ENCODE measurements around the gene NAA16. TPM values are rescaled to one million over a fixed set of nuclear protein-coding genes. Genes with fewer than 3 reads are reported as not detected.
A peak's percentile ranks its signal among the peaks of the same experiment; 100 is the strongest.
"Not testable (repeated sequence)": the region's sequence is repeated elsewhere in the genome, so short reads cannot be mapped to it uniquely, and the experiment has no call there.

NAA16 gene
- total and polyA plus RNA-seq, 4 donors: 5.8 to 24.7 (median 16.3) TPM

- H3K4me3 ChIP-seq (ENCODE audit: low read length in 2 of 2); H3K36me3 ChIP-seq (ENCODE audit: control insufficient read depth in 1 of 2, insufficient read depth in 2 of 2, low read length in 1 of 2); intact Hi-C loops (cut with DNase I); H3K27me3 ChIP-seq (ENCODE audit: control insufficient read depth in 1 of 2, insufficient read depth in 2 of 2, low read length in 1 of 2); H3K4me1 ChIP-seq (ENCODE audit: control insufficient read depth in 1 of 2, insufficient read depth in 2 of 2, low read length in 2 of 2); ATAC-seq (ENCODE audit: low FRiP score); H3K27ac ChIP-seq (ENCODE audit: low read depth in 1 of 2, low read length in 2 of 2); DNase-seq; H3K9me3 ChIP-seq (ENCODE audit: control insufficient read depth, low read length): not testable (repeated sequence)
- 49 to 56% methylated on average over 2 of the region's 2 CpGs for WGBS, 2 donors
Observed at GRCh38 chr13:41279156-41279555, 31.9 kb upstream of the NAA16 start.

GRCh38 chr13:41282129-41282571 is 28.9 kb upstream of the NAA16 start:
- Histone ChIP-seq H3K27ac (ENCODE audit: low read depth in 1 of 2, low read length in 2 of 2) (no peak overlapping the region), H3K9me3 (ENCODE audit: control insufficient read depth, low read length) (no peaks in the 10 kb centered on the region), H3K27me3 (ENCODE audit: control insufficient read depth in 1 of 2, insufficient read depth in 2 of 2, low read length in 1 of 2) (no peaks in the 10 kb centered on the region), H3K4me1 (ENCODE audit: control insufficient read depth in 1 of 2, insufficient read depth in 2 of 2, low read length in 2 of 2) (no peaks in the 10 kb centered on the region), H3K4me3 (ENCODE audit: low read length in 2 of 2) (no peak overlapping the region), H3K36me3 (ENCODE audit: control insufficient read depth in 1 of 2, insufficient read depth in 2 of 2, low read length in 1 of 2) (no peaks in the 10 kb centered on the region)
- DNase-seq (no peak), ATAC-seq (ENCODE audit: low FRiP score) (no peak)
- WGBS, 2 donors: 80% methylated on average over 4 to 5 of the region's 5 CpGs
- intact Hi-C loops (cut with DNase I): no loop called here

- Histone ChIP-seq H3K4me1 (ENCODE audit: control insufficient read depth in 1 of 2, insufficient read depth in 2 of 2, low read length in 2 of 2) (no peaks in the 10 kb centered on the region), H3K27me3 (ENCODE audit: control insufficient read depth in 1 of 2, insufficient read depth in 2 of 2, low read length in 1 of 2) (no peaks in the 10 kb centered on the region), H3K4me3 (ENCODE audit: low read length in 2 of 2) (no peak overlapping the region), H3K9me3 (ENCODE audit: control insufficient read depth, low read length) (no peaks in the 10 kb centered on the region), H3K36me3 (ENCODE audit: control insufficient read depth in 1 of 2, insufficient read depth in 2 of 2, low read length in 1 of 2) (no peaks in the 10 kb centered on the region), H3K27ac (ENCODE audit: low read depth in 1 of 2, low read length in 2 of 2) (no peak overlapping the region)
- WGBS, 2 donors: 87 to 89% methylated on average over 13 of the region's 13 CpGs
- no peak for ATAC-seq (ENCODE audit: low FRiP score)
- intact Hi-C loops (cut with DNase I): no loop called here
- peak in 1 of 2 donors; percentile 57 for DNase-seq
Observed at GRCh38 chr13:41284512-41285288, 26.4 kb upstream of the NAA16 start.

- ATAC-seq (ENCODE audit: low FRiP score): no peak
- no peak for DNase-seq
- no peak overlapping the region for H3K4me3 ChIP-seq (ENCODE audit: low read length in 2 of 2)
- no peaks in the 10 kb centered on the region for H3K27me3 ChIP-seq (ENCODE audit: control insufficient read depth in 1 of 2, insufficient read depth in 2 of 2, low read length in 1 of 2)
- intact Hi-C loops (cut with DNase I): no loop called here
- H3K27ac ChIP-seq (ENCODE audit: low read depth in 1 of 2, low read length in 2 of 2): no peak overlapping the region
- no peaks in the 10 kb centered on the region for H3K4me1 ChIP-seq (ENCODE audit: control insufficient read depth in 1 of 2, insufficient read depth in 2 of 2, low read length in 2 of 2)
- 84 to 85% methylated on average over 5 of the region's 5 CpGs for WGBS, 2 donors
- H3K36me3 ChIP-seq (ENCODE audit: control insufficient read depth in 1 of 2, insufficient read depth in 2 of 2, low read length in 1 of 2): no peaks in the 10 kb centered on the region
- no peaks in the 10 kb centered on the region for H3K9me3 ChIP-seq (ENCODE audit: control insufficient read depth, low read length)
Observed at GRCh38 chr13:41286370-41286769, 24.7 kb upstream of the NAA16 start.

- Histone ChIP-seq H3K36me3 (ENCODE audit: control insufficient read depth in 1 of 2, insufficient read depth in 2 of 2, low read length in 1 of 2) (no peaks in the 10 kb centered on the region), H3K27ac (ENCODE audit: low read depth in 1 of 2, low read length in 2 of 2) (no peak overlapping the region), H3K27me3 (ENCODE audit: control insufficient read depth in 1 of 2, insufficient read depth in 2 of 2, low read length in 1 of 2) (no peaks in the 10 kb centered on the region), H3K4me1 (ENCODE audit: control insufficient read depth in 1 of 2, insufficient read depth in 2 of 2, low read length in 2 of 2) (no peaks in the 10 kb centered on the region), H3K9me3 (ENCODE audit: control insufficient read depth, low read length) (no peaks in the 10 kb centered on the region), H3K4me3 (ENCODE audit: low read length in 2 of 2) (no peak overlapping the region)
- 93% methylated on average over 10 of the region's 10 CpGs for WGBS, 2 donors
- intact Hi-C loops (cut with DNase I): no loop called here
- DNase-seq: no peak
- ATAC-seq (ENCODE audit: low FRiP score): no peak
Observed at GRCh38 chr13:41289463-41289881, 21.6 kb upstream of the NAA16 start.

GRCh38 chr13:41291246-41291645 is 19.8 kb upstream of the NAA16 start:
- Histone ChIP-seq H3K27me3 (ENCODE audit: control insufficient read depth in 1 of 2, insufficient read depth in 2 of 2, low read length in 1 of 2) (no peaks in the 10 kb centered on the region), H3K27ac (ENCODE audit: low read depth in 1 of 2, low read length in 2 of 2) (no peak overlapping the region), H3K9me3 (ENCODE audit: control insufficient read depth, low read length) (no peaks in the 10 kb centered on the region), H3K4me1 (ENCODE audit: control insufficient read depth in 1 of 2, insufficient read depth in 2 of 2, low read length in 2 of 2) (no peaks in the 10 kb centered on the region), H3K36me3 (ENCODE audit: control insufficient read depth in 1 of 2, insufficient read depth in 2 of 2, low read length in 1 of 2) (no peaks in the 10 kb centered on the region), H3K4me3 (ENCODE audit: low read length in 2 of 2) (no peak overlapping the region)
- 92 to 95% methylated on average over 7 of the region's 7 CpGs for WGBS, 2 donors
- no peak for ATAC-seq (ENCODE audit: low FRiP score)
- DNase-seq: no peak
- intact Hi-C loops (cut with DNase I): no loop called here

- Histone ChIP-seq H3K4me1 (ENCODE audit: control insufficient read depth in 1 of 2, insufficient read depth in 2 of 2, low read length in 2 of 2) (no peaks in the 10 kb centered on the region), H3K4me3 (ENCODE audit: low read length in 2 of 2) (no peak overlapping the region), H3K27me3 (ENCODE audit: control insufficient read depth in 1 of 2, insufficient read depth in 2 of 2, low read length in 1 of 2) (no peaks in the 10 kb centered on the region), H3K27ac (ENCODE audit: low read depth in 1 of 2, low read length in 2 of 2) (no peak overlapping the region), H3K36me3 (ENCODE audit: control insufficient read depth in 1 of 2, insufficient read depth in 2 of 2, low read length in 1 of 2) (no peaks in the 10 kb centered on the region), H3K9me3 (ENCODE audit: control insufficient read depth, low read length) (no peaks in the 10 kb centered on the region)
- ATAC-seq (ENCODE audit: low FRiP score) (no peak), DNase-seq (no peak)
- intact Hi-C loops (cut with DNase I): no loop called here
- 77 to 84% methylated on average over 1 of the region's 1 CpG for WGBS, 2 donors
Observed at GRCh38 chr13:41293272-41293671, 17.8 kb upstream of the NAA16 start.

GRCh38 chr13:41294914-41295313 is 16.2 kb upstream of the NAA16 start:
- no peak overlapping the region for H3K27ac ChIP-seq (ENCODE audit: low read depth in 1 of 2, low read length in 2 of 2)
- no peaks in the 10 kb centered on the region for H3K36me3 ChIP-seq (ENCODE audit: control insufficient read depth in 1 of 2, insufficient read depth in 2 of 2, low read length in 1 of 2)
- no peak for DNase-seq
- no peaks in the 10 kb centered on the region for H3K4me1 ChIP-seq (ENCODE audit: control insufficient read depth in 1 of 2, insufficient read depth in 2 of 2, low read length in 2 of 2)
- no peak for ATAC-seq (ENCODE audit: low FRiP score)
- H3K9me3 ChIP-seq (ENCODE audit: control insufficient read depth, low read length): no peaks in the 10 kb centered on the region
- 93 to 94% methylated on average over 1 of the region's 1 CpG for WGBS, 2 donors
- H3K4me3 ChIP-seq (ENCODE audit: low read length in 2 of 2): no peak overlapping the region
- intact Hi-C loops (cut with DNase I): no loop called here
- no peaks in the 10 kb centered on the region for H3K27me3 ChIP-seq (ENCODE audit: control insufficient read depth in 1 of 2, insufficient read depth in 2 of 2, low read length in 1 of 2)

- H3K4me3 ChIP-seq (ENCODE audit: low read length in 2 of 2): no peak overlapping the region
- no peaks in the 10 kb centered on the region for H3K27me3 ChIP-seq (ENCODE audit: control insufficient read depth in 1 of 2, insufficient read depth in 2 of 2, low read length in 1 of 2)
- ATAC-seq (ENCODE audit: low FRiP score): no peak
- WGBS, 2 donors: 92 to 93% methylated on average over 1 of the region's 1 CpG
- H3K9me3 ChIP-seq (ENCODE audit: control insufficient read depth, low read length): no peaks in the 10 kb centered on the region
- no peaks in the 10 kb centered on the region for H3K4me1 ChIP-seq (ENCODE audit: control insufficient read depth in 1 of 2, insufficient read depth in 2 of 2, low read length in 2 of 2)
- no peak overlapping the region for H3K27ac ChIP-seq (ENCODE audit: low read depth in 1 of 2, low read length in 2 of 2)
- DNase-seq: no peak
- intact Hi-C loops (cut with DNase I): no loop called here
- no peaks in the 10 kb centered on the region for H3K36me3 ChIP-seq (ENCODE audit: control insufficient read depth in 1 of 2, insufficient read depth in 2 of 2, low read length in 1 of 2)
Observed at GRCh38 chr13:41295973-41296372, 15.1 kb upstream of the NAA16 start.

Measured in aorta (tissue), 5 donors.